Upper lobe of left lung (tissue), 6 donors: ENCODE measurements around the gene RSPO1. TPM values are rescaled to one million over a fixed set of nuclear protein-coding genes. Genes with fewer than 3 reads are reported as not detected.

Source experiments
- ATAC-seq, 2 donors: fragments of 200-7000 bp; cut with Tn5 transposase; one replicate each; pipeline ENCODE4 v1.9.1; 2022; ENCODE audit warnings: mild to moderate bottlenecking in 2 of 2, moderate library complexity in 2 of 2; ENCODE audit not compliant: low FRiP score in 2 of 2
- DNase-seq, 2 donors: peaks; one replicate each; pipeline ENCODE4 v3.0.0-alpha.2; 2019 to 2020
- H3K27ac ChIP-seq, 4 donors: fragments of 200-600 bp; sonication (generic); one replicate each; pipeline ENCODE4 v1.5.1; 2016 to 2019
- H3K27me3 ChIP-seq, 4 donors: fragments of 200-600 bp; sonication (generic); one replicate each; pipeline ENCODE4 v1.5.1; 2017 to 2019
- H3K36me3 ChIP-seq, 4 donors: fragments of 200-600 bp; sonication (generic); one replicate each; pipeline ENCODE4 v1.5.1; 2016 to 2019
- H3K4me1 ChIP-seq, 4 donors: fragments of 200-600 bp; sonication (generic); one replicate each; pipeline ENCODE4 v1.5.1; 2018 to 2019
- H3K4me3 ChIP-seq, 4 donors: fragments of 200-600 bp; sonication (generic); one replicate each; pipeline ENCODE4 v1.5.1; 2017 to 2019; ENCODE audit warnings: mild to moderate bottlenecking in 2 of 4, moderate library complexity in 1 of 4
- H3K9me3 ChIP-seq, 4 donors: fragments of 200-600 bp; sonication (generic); one replicate each; pipeline ENCODE4 v1.5.1; 2018 to 2019
- CTCF ChIP-seq, 6 experiments: fragments of 450-650 bp in 4 of 6; fragments of 200-600 bp in 2 of 6; sonication (generic) in 2 of 6; IDR thresholded peaks; one replicate each; pipeline ENCODE4 v1.5.1; 2016 to 2019; ENCODE audit warnings: antibody characterized with exemption in 6 of 6
- EP300 ChIP-seq, 4 donors: sonication (generic); formaldehyde crosslinking; IDR thresholded peaks; one replicate each; pipeline ENCODE4 v1.5.1; 2017; ENCODE audit warnings: antibody characterized with exemption in 4 of 4, control low read depth in 2 of 4
- POLR2A ChIP-seq, 4 donors: fragments of 450-650 bp; IDR thresholded peaks; one replicate each; pipeline ENCODE4 v1.5.1; 2016 to 2017; ENCODE audit warnings: antibody characterized with exemption in 4 of 4, mild to moderate bottlenecking in 2 of 4
- POLR2AphosphoS5 ChIP-seq, 2 donors: sonication (generic); formaldehyde crosslinking; IDR thresholded peaks; one replicate each; pipeline ENCODE4 v1.5.1; 2017; ENCODE audit warnings: antibody characterized with exemption in 2 of 2
- WGBS, 2 donors: methylation state at CpG; one replicate each; pipeline ENCODE4 v1.1.5; 2017 to 2018; 5-methylcytosine and 5-hydroxymethylcytosine counted together
- total RNA-seq, 6 donors: library from RNA; depleted of rRNA in 4 of 6; stranded (reverse); fragments of >200 nt in 4 of 6; gene quantifications; one replicate each; pipeline versions ENCODE4 v1.1.0 to v1.2.1, GENCODE V29; 2016 to 2021
- donor health status: DM: no; HTN: no; CAD: no; lungs with moderate emphysema.
- donor health status: DM: no; HTN: yes; CAD: no; lungs with severe emphysema.

Gene RSPO1
- total RNA-seq, 6 donors from 2014 or later = 0.98 to 5.4 (median 3.5) TPM

- TF ChIP-seq POLR2A (IDR thresholded peaks at IDR 0.05) (no peak), POLR2AphosphoS5 (IDR thresholded peaks at IDR 0.05) (no peak)
- no peaks in the 10 kb centered on the region for H3K27me3 ChIP-seq
- H3K4me3 ChIP-seq = no peak overlapping the region
- WGBS, 2 donors = 81 to 91% methylated on average over 3 of the region's 3 CpGs
- H3K27ac ChIP-seq = no peak overlapping the region
- no peak for ATAC-seq
- H3K9me3 ChIP-seq = no peaks in the 10 kb centered on the region
- peaks cover 33 to 94% (median 72%) of the 10 kb centered on the region in 4 donors for H3K36me3 ChIP-seq
- DNase-seq = no peak
- no peaks in the 10 kb centered on the region for H3K4me1 ChIP-seq
These were observed 67.7 kb downstream of the RSPO1 start for GRCh38 chr1:37567023-37567422.

- no peaks in the 10 kb centered on the region for H3K27me3 ChIP-seq
- no peak overlapping the region for H3K4me3 ChIP-seq
- H3K36me3 ChIP-seq = peaks cover 31 to 78% (median 59%) of the 10 kb centered on the region in 4 donors
- peaks cover 0 to 4% (median 0%) of the 10 kb centered on the region in 4 donors for H3K4me1 ChIP-seq
- TF ChIP-seq POLR2AphosphoS5 (IDR thresholded peaks at IDR 0.05) = no peak
- no peak for TF ChIP-seq CTCF (IDR thresholded peaks at IDR 0.05)
- no peak for TF ChIP-seq EP300 (IDR thresholded peaks at IDR 0.05)
- TF ChIP-seq POLR2A (IDR thresholded peaks at IDR 0.05) = no peak
- no peaks in the 10 kb centered on the region for H3K9me3 ChIP-seq
- DNase-seq = no peak
- no peak overlapping the region for H3K27ac ChIP-seq
- ATAC-seq = no peak
These were observed 69.8 kb downstream of the RSPO1 start for GRCh38 chr1:37564892-37565291.

- WGBS, 2 donors = 83 to 100% methylated on average over 1 of the region's 1 CpG
These were observed 71.7 kb downstream of the RSPO1 start for GRCh38 chr1:37562984-37563383.

More at GRCh38 chr1:37562984-37563383, 71.7 kb downstream of the RSPO1 start:
- no peak overlapping the region for H3K27ac ChIP-seq
- ATAC-seq (no peak), DNase-seq (no peak)
- H3K4me3 ChIP-seq = no peak overlapping the region
- no peaks in the 10 kb centered on the region for H3K27me3 ChIP-seq
- H3K36me3 ChIP-seq = peaks cover 20 to 63% (median 43%) of the 10 kb centered on the region in 4 donors
- no peak for TF ChIP-seq POLR2AphosphoS5 (IDR thresholded peaks at IDR 0.05)
- no peak for TF ChIP-seq EP300 (IDR thresholded peaks at IDR 0.05)
- no peak for TF ChIP-seq CTCF (IDR thresholded peaks at IDR 0.05)
- TF ChIP-seq POLR2A (IDR thresholded peaks at IDR 0.05) = no peak
- peaks cover 0 to 4% (median 0%) of the 10 kb centered on the region in 4 donors for H3K4me1 ChIP-seq
- H3K9me3 ChIP-seq = no peaks in the 10 kb centered on the region

Other genes starting within 250 kb of the RSPO1 start
- gene ZC3H12A, start 160.3 kb downstream of the RSPO1 start, total RNA-seq = 10 to 100 TPM; 17.6 to 55.5 (median 26.2) TPM
- gene MEAF6, start 120.1 kb downstream of the RSPO1 start, total RNA-seq = 100 to 1,000 TPM in 2 of 6 donors, 10 to 100 TPM in 4; 59.9 to 131 (median 75.1) TPM
- 10 to 100 TPM; 12.0 to 54.5 (median 17.5) TPM for gene SNIP1, start 80.6 kb downstream of the RSPO1 start, total RNA-seq
- gene DNALI1, start 78.0 kb downstream of the RSPO1 start, total RNA-seq = 10 to 100 TPM; 12.3 to 41.9 (median 23.4) TPM
- gene GNL2, start 39.0 kb downstream of the RSPO1 start, total RNA-seq = 10 to 100 TPM; 28.3 to 56.2 (median 40.3) TPM
- gene CDCA8, start 57.6 kb upstream of the RSPO1 start, total RNA-seq = 1 to 10 TPM in 4 of 6 donors, under 1 TPM in 1, not detected in 1; 0.89 to 2.0 (median 1.5) TPM
- 1 to 10 TPM in 2 of 6 donors, under 1 TPM in 2, not detected in 2; 0.76 to 1.7 (median 0.92) TPM for gene EPHA10, start 130.2 kb upstream of the RSPO1 start, total RNA-seq
- 1 to 10 TPM; 2.8 to 8.1 (median 5.2) TPM for gene MANEAL, start 159.0 kb upstream of the RSPO1 start, total RNA-seq
- gene C1orf122, start 172.9 kb upstream of the RSPO1 start, total RNA-seq = 10 to 100 TPM; 30.0 to 90.1 (median 39.9) TPM
- gene YRDC, start 173.3 kb upstream of the RSPO1 start, total RNA-seq = 10 to 100 TPM in 4 of 6 donors, 1 to 10 TPM in 2; 4.2 to 22.2 (median 13.3) TPM
- gene MTF1, start 224.7 kb upstream of the RSPO1 start, total RNA-seq = 10 to 100 TPM in 3 of 6 donors, 1 to 10 TPM in 3; 5.2 to 27.4 (median 8.7) TPM